Measurements from ENCODE around the gene WDFY3.

Gene WDFY3

GRCh38 chr4:84631573-84631972 is 334.9 kb downstream of the WDFY3 start:
- no peak for DNase-seq (ENCODE audit: low read depth in 1 of 2, low spot score in 1 of 2)

GRCh38 chr4:84626673-84627072 is 339.8 kb downstream of the WDFY3 start:
- DNase-seq (ENCODE audit: low read depth in 1 of 2, low spot score in 1 of 2), result no peak

- DNase-seq (ENCODE audit: low read depth in 1 of 2, low spot score in 1 of 2), result no peak
Observed at GRCh38 chr4:84623661-84624060, 342.8 kb downstream of the WDFY3 start.

- DNase-seq (ENCODE audit: low read depth in 1 of 2, low spot score in 1 of 2), result no peak
Observed at GRCh38 chr4:84622959-84623358, 343.5 kb downstream of the WDFY3 start.

Measured in activated T-helper 1 cell treated with anti-CD3 and anti-CD28 coated beads, Interleukin-2, amount 50 U/mL, for 16 hours (primary cell).